ENCODE measurements around the gene HBA1. TPM values are rescaled to one million over a fixed set of nuclear protein-coding genes. Genes with fewer than 3 reads are reported as not detected.

The HBA1 gene
- polyA plus RNA-seq, 2 donors = 0.47 to 0.55 TPM

DNA sequence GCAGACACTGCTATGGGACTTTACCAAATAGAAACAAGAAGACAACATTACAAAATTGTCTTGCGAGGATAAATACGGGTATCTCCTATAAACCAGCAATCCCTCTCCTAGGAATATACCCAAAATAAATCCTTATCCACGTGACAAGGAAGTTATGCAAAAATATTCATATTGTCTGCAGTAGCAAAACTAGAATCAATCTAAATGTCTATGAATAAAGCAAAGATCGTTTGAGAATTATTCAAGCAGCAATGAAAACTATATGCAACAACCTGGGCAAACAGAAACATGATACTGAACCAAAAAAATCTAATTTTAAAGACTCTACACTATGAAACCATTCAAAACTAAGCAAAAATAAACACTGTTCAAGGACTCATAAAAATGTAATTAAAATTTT lies 43.5 kb downstream of the HBA1 start:
- Histone ChIP-seq H3K9me3 (ENCODE audit: control insufficient read depth in 2 of 2, insufficient read depth in 1 of 2, low read depth in 1 of 2, low read length in 1 of 2) (no peaks in the 10 kb centered on the region), H3K36me3 (ENCODE audit: control insufficient read depth in 2 of 2, insufficient read depth in 2 of 2, low read length in 1 of 2) (peaks cover 7 to 10% of the 10 kb centered on the region in 2 donors), H3K4me1 (ENCODE audit: control insufficient read depth in 2 of 2, insufficient read depth in 2 of 2, low read length in 1 of 2) (no peaks in the 10 kb centered on the region), H3K27ac (ENCODE audit: low read depth in 2 of 2, low read length in 1 of 2) (no peak overlapping the region), H3K4me3 (ENCODE audit: low read depth in 1 of 2, low read length in 2 of 2) (no peak overlapping the region), H3K27me3 (ENCODE audit: control insufficient read depth in 1 of 2, insufficient read depth in 2 of 2, low read length in 2 of 2) (no peaks in the 10 kb centered on the region)
- WGBS, 2 donors = 68 to 71% methylated on average over 4 of the region's 4 CpGs

Other genes starting within 250 kb of the HBA1 start
- gene POLR3K, start 123.1 kb upstream of the HBA1 start, polyA plus RNA-seq = 10 to 100 TPM in 1 of 2 donors, 1 to 10 TPM in 1; 4.3 to 11.4 TPM
- gene SNRNP25, start 122.9 kb upstream of the HBA1 start, polyA plus RNA-seq = 10 to 100 TPM; 18.1 to 25.6 TPM
- 10 to 100 TPM; 36.6 to 56.0 TPM for gene RHBDF1, start 104.0 kb upstream of the HBA1 start, polyA plus RNA-seq
- 10 to 100 TPM; 42.3 to 45.3 TPM for gene MPG, start 98.5 kb upstream of the HBA1 start, polyA plus RNA-seq
- 10 to 100 TPM in 1 of 2 donors, 1 to 10 TPM in 1; 9.6 to 14.0 TPM for gene NPRL3, start 38.0 kb upstream of the HBA1 start, polyA plus RNA-seq
- gene HBZ, start 24.0 kb upstream of the HBA1 start, polyA plus RNA-seq = not detected
- gene HBM, start 10.7 kb upstream of the HBA1 start, polyA plus RNA-seq = not detected
- 1 to 10 TPM in 1 of 2 donors, under 1 TPM in 1; 0.49 to 1.4 TPM for gene HBA2, start 3.8 kb upstream of the HBA1 start, polyA plus RNA-seq
- gene HBQ1, start 3.8 kb downstream of the HBA1 start, polyA plus RNA-seq = not detected
- gene LUC7L, start 52.8 kb downstream of the HBA1 start, polyA plus RNA-seq = 100 to 1,000 TPM in 1 of 2 donors, 10 to 100 TPM in 1; 37.0 to 102 TPM
- 10 to 100 TPM; 35.9 to 39.6 TPM for gene FAM234A, start 58.1 kb downstream of the HBA1 start, polyA plus RNA-seq
- 1 to 10 TPM; 6.3 to 7.9 TPM for gene RGS11, start 99.3 kb downstream of the HBA1 start, polyA plus RNA-seq
- under 1 TPM; 0.24 to 0.33 TPM for gene ARHGDIG, start 103.9 kb downstream of the HBA1 start, polyA plus RNA-seq
- gene PDIA2, start 106.5 kb downstream of the HBA1 start, polyA plus RNA-seq = under 1 TPM; 0.27 to 0.53 TPM
- gene AXIN1, start 176.0 kb downstream of the HBA1 start, polyA plus RNA-seq = 10 to 100 TPM; 11.9 to 16.7 TPM
- 10 to 100 TPM; 54.5 to 75.9 TPM for gene MRPL28, start 193.9 kb downstream of the HBA1 start, polyA plus RNA-seq
- gene PGAP6, start 205.3 kb downstream of the HBA1 start, polyA plus RNA-seq = 10 to 100 TPM; 30.3 to 44.3 TPM
- gene NME4, start 220.5 kb downstream of the HBA1 start, polyA plus RNA-seq = 10 to 100 TPM; 40.3 to 41.9 TPM
- gene DECR2, start 225.2 kb downstream of the HBA1 start, polyA plus RNA-seq = 10 to 100 TPM; 15.0 to 24.2 TPM
- gene RAB11FIP3, start 249.0 kb downstream of the HBA1 start, polyA plus RNA-seq = 10 to 100 TPM in 1 of 2 donors, 1 to 10 TPM in 1; 9.1 to 10.6 TPM

Data from esophagus (tissue), 2 donors.